Measurements from ENCODE around the gene MRPL48. TPM values are rescaled to one million over a fixed set of nuclear protein-coding genes. Genes with fewer than 3 reads are reported as not detected.

MRPL48 gene
- total and polyA plus RNA-seq, 2 of the 8 experiments (the other 6 are each of a cell fraction or from before 2014, with no cell fraction given), result 34.9 to 59.9 TPM

DNA sequence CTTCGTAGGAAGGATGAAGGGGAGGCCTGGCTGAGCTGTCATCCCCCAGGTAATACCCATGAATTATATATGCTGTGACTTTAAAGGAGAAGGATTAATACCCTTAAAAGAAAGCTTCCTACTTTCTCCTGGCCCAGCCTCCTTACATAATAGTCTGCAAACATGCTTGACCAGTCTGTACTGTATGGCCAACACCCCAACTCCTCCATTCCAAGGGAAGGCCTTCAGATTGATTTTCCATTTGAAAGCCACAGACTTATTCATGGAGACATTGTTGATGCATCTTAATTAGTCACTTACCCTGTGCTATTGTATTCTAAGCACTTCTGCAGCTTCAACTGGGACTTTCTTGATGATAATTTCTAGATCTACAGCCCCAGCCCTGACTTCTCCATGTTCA is 91.1 kb downstream of the MRPL48 start:
- POLR2A ChIA-PET (ENCODE audit: partially characterized antibody), result interaction anchor here (1.2 to 3.6 kb wide), 4 partner anchors 9 to 99 kb away, joined by 4 to 22 read pairs (median 10); no protein-coding TSS in a partner anchor
- Histone ChIP-seq H3K27me3 (replicated peaks in 1 of 4; ENCODE audit: control insufficient read depth in 3 of 4, extremely low read depth in 1 of 4, insufficient read depth in 3 of 4, low read length in 3 of 4) (no peaks in the 10 kb centered on the region), H4K91ac (replicated peaks; ENCODE audit: insufficient read length, low read length) (no peak overlapping the region), H2BK12ac (ENCODE audit: low read depth, low read length) (no peak overlapping the region), H3K14ac (ENCODE audit: insufficient read length) (no peak overlapping the region), H2BK120ac (replicated peaks; ENCODE audit: low read depth, low read length) (no peak overlapping the region), H3K36me3 (ENCODE audit: control insufficient read depth in 2 of 4, insufficient read depth in 4 of 4, low read length in 3 of 4) (peaks cover 0 to 23% (median 7%) of the 10 kb centered on the region in 4 experiments; a peak in 6 of 8 replicates), H3K23me2 (ENCODE audit: low read depth, low read length) (peaks cover 10% of the 10 kb centered on the region; the same call in 1 of the 2 replicates), H4K8ac (ENCODE audit: extremely low read depth, insufficient read depth, low read length) (no peak overlapping the region), H2BK15ac (ENCODE audit: low read length) (no peak overlapping the region), H3K27ac (ENCODE audit: low read depth, low read length) (no peak overlapping the region), H3K79me1 (ENCODE audit: low read depth, low read length) (peaks cover 12% of the 10 kb centered on the region), H3K9ac (replicated peaks in 1 of 4; ENCODE audit: extremely low read depth in 1 of 4, low read depth in 3 of 4, low read length in 3 of 4) (no peak overlapping the region), H2BK5ac (ENCODE audit: low read depth, low read length) (no peak overlapping the region), H2AFZ (ENCODE audit: low read length) (no peak overlapping the region), H3K4ac (replicated peaks; ENCODE audit: insufficient read length, low read depth, low read length) (no peak overlapping the region), H2AK5ac (ENCODE audit: low read depth, low read length) (no peak overlapping the region), H3K56ac (replicated peaks; ENCODE audit: insufficient read length, low read depth, low read length) (no peak overlapping the region), H3K4me3 (ENCODE audit: extremely low read depth in 1 of 4, insufficient read depth in 2 of 4, low read depth in 3 of 4, low read length in 4 of 4) (no peak overlapping the region), H4K20me1 (replicated peaks in 1 of 2; ENCODE audit: control insufficient read depth in 1 of 2, insufficient read depth in 2 of 2, low read length in 2 of 2) (peaks cover 2 to 5% of the 10 kb centered on the region in 2 experiments), H3K4me2 (ENCODE audit: insufficient read depth in 1 of 2, low read depth in 2 of 2, low read length in 2 of 2) (no peak overlapping the region), H3K79me2 (ENCODE audit: control insufficient read depth in 1 of 2, insufficient read depth in 2 of 2, low read length in 2 of 2) (peaks cover 6 to 31% of the 10 kb centered on the region in 2 experiments; a peak in 3 of 4 replicates), H4K5ac (ENCODE audit: insufficient read length, low read depth, low read length) (no peak overlapping the region), H3K23ac (ENCODE audit: insufficient read length) (no peak overlapping the region), H3K18ac (ENCODE audit: extremely low read depth, low read length) (no peak overlapping the region), H3K9me3 (ENCODE audit: insufficient read depth in 2 of 2, low read depth in 1 of 2, low read length in 1 of 2) (no peaks in the 10 kb centered on the region), H2BK20ac (ENCODE audit: low read length) (no peak overlapping the region), H3K4me1 (replicated peaks in 1 of 4; ENCODE audit: control insufficient read depth in 3 of 4, insufficient read depth in 4 of 4, low read length in 3 of 4) (peaks cover 4 to 9% (median 7%) of the 10 kb centered on the region in 4 experiments; a peak in 6 of 7 replicates)
- FAIRE-seq (no peak), DNase-seq (ENCODE audit: low read depth in 1 of 2, low spot score in 2 of 2) (no peak)
- no peak for TF ChIP-seq SP1 (IDR thresholded peaks at IDR 0.05; ENCODE audit: low read depth, low read length)
- TF ChIP-seq TAF1 (IDR thresholded peaks at IDR 0.05; ENCODE audit: low read depth, low read length), result no peak
- CTCF ChIA-PET (ENCODE audit: partially characterized antibody), result interaction anchor here (1.0 to 1.9 kb wide), 3 partner anchors 13 to 114 kb away, joined by 3 to 7 read pairs (median 4); no protein-coding TSS in a partner anchor
- 76% methylated on average over 1 of the region's 1 CpG; no CpG with 5 or more reads in 1 of the 2 experiments for WGBS, 2 experiments (ENCODE audit: extremely low coverage in 1 of 2, insufficient coverage in 1 of 2, insufficient read length in 1 of 2, insufficient replicate concordance in 2 of 2, low coverage in 1 of 2, low lambda C conversion rate in 2 of 2, missing lambda C conversion rate in 1 of 2)
